Measurements from ENCODE around the gene HOXD13.

The HOXD13 gene

GRCh38 chr2:176126929-176127773 lies 34.6 kb downstream of the HOXD13 start:
- DNase-seq (ENCODE audit: low read depth, low spot score): peak; percentile 43
- H3K4me3 ChIP-seq (ENCODE audit: low read length): no peak overlapping the region

GRCh38 chr2:176127774-176128072 lies 35.2 kb downstream of the HOXD13 start:
- H3K4me3 ChIP-seq (ENCODE audit: low read length): no peak overlapping the region
- DNase-seq (ENCODE audit: low read depth, low spot score): no peak

GRCh38 chr2:176128172-176128981 lies 35.9 kb downstream of the HOXD13 start:
- peak overlapping the region; percentile 44; the same call in 1 of the 2 replicates for H3K4me3 ChIP-seq (ENCODE audit: low read length)
- no peak for DNase-seq (ENCODE audit: low read depth, low spot score)

- peak within 1 kb of the TSS; percentile 44 for H3K4me3 ChIP-seq (ENCODE audit: low read length)
- DNase-seq (ENCODE audit: low read depth, low spot score): peak; percentile 66
Observed at GRCh38 chr2:176128982-176129796, 36.7 kb downstream of the HOXD13 start, which contains the start of gene HOXD8. Gene HOXD8 (plus strand): TSS chr2:176129705. CDS start chr2:176130367, 662 bp downstream.

- DNase-seq (ENCODE audit: low read depth, low spot score): no peak
- H3K4me3 ChIP-seq (ENCODE audit: low read length): peak overlapping the region; percentile 44
Observed at GRCh38 chr2:176129813-176130146, 37.3 kb downstream of the HOXD13 start.

- no peak for DNase-seq (ENCODE audit: low read depth, low spot score)
- peak overlapping the region; percentile 22; the same call in 1 of the 2 replicates for H3K4me3 ChIP-seq (ENCODE audit: low read length)
Observed at GRCh38 chr2:176130147-176130956, 37.8 kb downstream of the HOXD13 start.

- no peak for DNase-seq (ENCODE audit: low read depth, low spot score)
- peak overlapping the region; percentile 22; the same call in 1 of the 2 replicates for H3K4me3 ChIP-seq (ENCODE audit: low read length)
Observed at GRCh38 chr2:176130957-176131847, 38.7 kb downstream of the HOXD13 start.

- 0 out of 2 replicates have a peak overlapping the region, but pooled peaks have one; percentile 5 for H3K4me3 ChIP-seq (ENCODE audit: low read length)
- DNase-seq (ENCODE audit: low read depth, low spot score): no peak
Observed at GRCh38 chr2:176131848-176132158, 39.3 kb downstream of the HOXD13 start.

- peak; percentile 28 for DNase-seq (ENCODE audit: low read depth, low spot score)
- peak overlapping the region; percentile 5; the same call in 1 of the 2 replicates for H3K4me3 ChIP-seq (ENCODE audit: low read length)
Observed at GRCh38 chr2:176132205-176133171, 40.0 kb downstream of the HOXD13 start.

GRCh38 chr2:176133389-176133788 lies 40.9 kb downstream of the HOXD13 start:
- DNase-seq (ENCODE audit: low read depth, low spot score): no peak
- H3K4me3 ChIP-seq (ENCODE audit: low read length): no peak overlapping the region

GRCh38 chr2:176134035-176134434 lies 41.5 kb downstream of the HOXD13 start:
- DNase-seq (ENCODE audit: low read depth, low spot score): no peak
- H3K4me3 ChIP-seq (ENCODE audit: low read length): no peak overlapping the region

- H3K4me3 ChIP-seq (ENCODE audit: low read length): no peak overlapping the region
- no peak for DNase-seq (ENCODE audit: low read depth, low spot score)
Observed at GRCh38 chr2:176135035-176135440, 42.5 kb downstream of the HOXD13 start.

GRCh38 chr2:176136374-176137251 lies 44.1 kb downstream of the HOXD13 start:
- no peak overlapping the region for H3K4me3 ChIP-seq (ENCODE audit: low read length)
- no peak for DNase-seq (ENCODE audit: low read depth, low spot score)

GRCh38 chr2:176137252-176137580 lies 44.7 kb downstream of the HOXD13 start:
- no peak overlapping the region for H3K4me3 ChIP-seq (ENCODE audit: low read length)

GRCh38 chr2:176137906-176138305 lies 45.4 kb downstream of the HOXD13 start:
- H3K4me3 ChIP-seq (ENCODE audit: low read length): no peak overlapping the region
- DNase-seq (ENCODE audit: low read depth, low spot score): no peak

More at GRCh38 chr2:176137252-176137580, 44.7 kb downstream of the HOXD13 start:
- DNase-seq (ENCODE audit: low read depth, low spot score): no peak

- no peak for DNase-seq (ENCODE audit: low read depth, low spot score)
- no peak overlapping the region for H3K4me3 ChIP-seq (ENCODE audit: low read length)
Observed at GRCh38 chr2:176138526-176138922, 46.0 kb downstream of the HOXD13 start.

All from Jurkat, Clone E6-1 (cell line).